ENCODE data around the gene GPR15LG. TPM values are rescaled to one million over a fixed set of nuclear protein-coding genes. Genes with fewer than 3 reads are reported as not detected.

Gene GPR15LG
- total RNA-seq, 1 donor from 2014 or later: not detected

- Mint-ChIP-seq H3K9me3 (ENCODE audit: unreplicated experiment) (peaks cover 3% of the 10 kb centered on the region), H3K27me3 (ENCODE audit: unreplicated experiment) (peaks cover 22% of the 10 kb centered on the region), H3K4me1 (ENCODE audit: low read depth, unreplicated experiment) (peaks cover 3% of the 10 kb centered on the region), H3K36me3 (ENCODE audit: unreplicated experiment) (no peaks in the 10 kb centered on the region), H3K4me3 (ENCODE audit: unreplicated experiment) (no peak overlapping the region), H3K27ac (ENCODE audit: unreplicated experiment) (no peak overlapping the region)
- no peak for DNase-seq
- no peak for TF ChIP-seq CTCF (IDR thresholded peaks at IDR 0.05; ENCODE audit: partially characterized antibody, unreplicated experiment)
These were observed 22.5 kb downstream of the GPR15LG start for GRCh38 chr10:84196083-84196482.

GRCh38 chr10:84196941-84197340 lies 23.3 kb downstream of the GPR15LG start:
- Mint-ChIP-seq H3K9me3 (ENCODE audit: unreplicated experiment) (peaks cover 3% of the 10 kb centered on the region), H3K4me3 (ENCODE audit: unreplicated experiment) (no peak overlapping the region), H3K36me3 (ENCODE audit: unreplicated experiment) (no peaks in the 10 kb centered on the region), H3K27ac (ENCODE audit: unreplicated experiment) (no peak overlapping the region), H3K4me1 (ENCODE audit: low read depth, unreplicated experiment) (peaks cover 3% of the 10 kb centered on the region), H3K27me3 (ENCODE audit: unreplicated experiment) (peaks cover 20% of the 10 kb centered on the region)
- no peak for TF ChIP-seq CTCF (IDR thresholded peaks at IDR 0.05; ENCODE audit: partially characterized antibody, unreplicated experiment)
- no peak for DNase-seq

GRCh38 chr10:84197643-84198042 lies 24.0 kb downstream of the GPR15LG start:
- peaks cover 20% of the 10 kb centered on the region for H3K27me3 Mint-ChIP-seq (ENCODE audit: unreplicated experiment)

GRCh38 chr10:84198206-84198915 lies 24.8 kb downstream of the GPR15LG start:
- Mint-ChIP-seq H3K27ac (ENCODE audit: unreplicated experiment) (peak overlapping the region; percentile 4), H3K36me3 (ENCODE audit: unreplicated experiment) (no peaks in the 10 kb centered on the region), H3K4me3 (ENCODE audit: unreplicated experiment) (no peak overlapping the region), H3K9me3 (ENCODE audit: unreplicated experiment) (peaks cover 3% of the 10 kb centered on the region), H3K4me1 (ENCODE audit: low read depth, unreplicated experiment) (peaks cover 7% of the 10 kb centered on the region), H3K27me3 (ENCODE audit: unreplicated experiment) (peaks cover 18% of the 10 kb centered on the region)
- DNase-seq: no peak
- no peak for TF ChIP-seq CTCF (IDR thresholded peaks at IDR 0.05; ENCODE audit: partially characterized antibody, unreplicated experiment)

More at GRCh38 chr10:84197643-84198042, 24.0 kb downstream of the GPR15LG start:
- Mint-ChIP-seq H3K4me1 (ENCODE audit: low read depth, unreplicated experiment) (peaks cover 7% of the 10 kb centered on the region), H3K36me3 (ENCODE audit: unreplicated experiment) (no peaks in the 10 kb centered on the region), H3K9me3 (ENCODE audit: unreplicated experiment) (peaks cover 3% of the 10 kb centered on the region), H3K4me3 (ENCODE audit: unreplicated experiment) (no peak overlapping the region), H3K27ac (ENCODE audit: unreplicated experiment) (no peak overlapping the region)
- TF ChIP-seq CTCF (IDR thresholded peaks at IDR 0.05; ENCODE audit: partially characterized antibody, unreplicated experiment): no peak
- no peak for DNase-seq

GRCh38 chr10:84200537-84201243 lies 27.1 kb downstream of the GPR15LG start:
- TF ChIP-seq CTCF (IDR thresholded peaks at IDR 0.05; ENCODE audit: partially characterized antibody, unreplicated experiment): no peak
- Mint-ChIP-seq H3K4me3 (ENCODE audit: unreplicated experiment) (no peak overlapping the region), H3K27me3 (ENCODE audit: unreplicated experiment) (peaks cover 17% of the 10 kb centered on the region), H3K9me3 (ENCODE audit: unreplicated experiment) (peaks cover 3% of the 10 kb centered on the region), H3K27ac (ENCODE audit: unreplicated experiment) (no peak overlapping the region), H3K4me1 (ENCODE audit: low read depth, unreplicated experiment) (peaks cover 5% of the 10 kb centered on the region), H3K36me3 (ENCODE audit: unreplicated experiment) (no peaks in the 10 kb centered on the region)
- no peak for DNase-seq
